PC-9 (cell line): ENCODE measurements around the gene ANKRD36.
"Not testable (repeated sequence)": the region's sequence is repeated elsewhere in the genome, so short reads cannot be mapped to it uniquely, and the experiment has no call there.

Experiments
- CTCF ChIP-seq: fragments of 200-600 bp; sonication (generic); conservative IDR thresholded peaks from 2 replicates; pipeline ENCODE4 v1.6.1; 2017; ENCODE audit warnings: mixed run types, antibody characterized with exemption, mild to moderate bottlenecking, moderate library complexity
- EZH2 ChIP-seq: fragments of 200-600 bp; sonication (generic); IDR thresholded peaks from 2 replicates; pipeline ENCODE4 v1.8.0; 2017; ENCODE audit warnings: antibody characterized with exemption, low read depth

DNA sequence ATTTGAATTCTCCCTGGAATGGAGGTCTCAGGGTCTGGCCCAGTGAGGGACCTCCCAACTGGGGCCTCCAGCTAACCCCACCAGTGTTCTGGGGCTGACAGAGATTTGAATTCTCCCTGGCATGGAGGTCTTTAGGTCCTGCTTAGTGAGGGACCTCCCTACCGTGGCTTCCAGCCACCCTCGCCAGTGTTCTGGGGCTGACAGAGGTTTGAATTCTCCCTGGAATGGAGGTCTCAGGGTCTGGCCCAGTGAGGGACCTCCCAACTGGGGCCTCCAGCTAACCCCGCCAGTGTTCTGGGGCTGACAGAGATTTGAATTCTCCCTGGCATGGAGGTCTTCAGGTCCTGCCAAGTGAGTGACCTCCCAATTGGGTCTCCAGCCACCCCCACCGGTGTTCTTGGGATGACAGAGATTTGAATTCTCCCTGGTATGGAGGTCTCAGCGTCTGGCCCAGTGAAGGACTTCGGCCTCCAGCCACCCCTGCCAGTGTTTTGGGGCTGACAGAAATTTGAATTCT, 155.2 kb downstream of the ANKRD36 start:
- TF ChIP-seq CTCF, EZH2: not testable (repeated sequence)
